ENCODE results near the gene NFE2L3. TPM values are rescaled to one million over a fixed set of nuclear protein-coding genes. Genes with fewer than 3 reads are reported as not detected.
"Not testable (repeated sequence)": the region's sequence is repeated elsewhere in the genome, so short reads cannot be mapped to it uniquely, and the experiment has no call there.

Gene NFE2L3
- total and polyA plus RNA-seq, 4 donors: 0.32 to 1.9 (median 1.3) TPM

DNA sequence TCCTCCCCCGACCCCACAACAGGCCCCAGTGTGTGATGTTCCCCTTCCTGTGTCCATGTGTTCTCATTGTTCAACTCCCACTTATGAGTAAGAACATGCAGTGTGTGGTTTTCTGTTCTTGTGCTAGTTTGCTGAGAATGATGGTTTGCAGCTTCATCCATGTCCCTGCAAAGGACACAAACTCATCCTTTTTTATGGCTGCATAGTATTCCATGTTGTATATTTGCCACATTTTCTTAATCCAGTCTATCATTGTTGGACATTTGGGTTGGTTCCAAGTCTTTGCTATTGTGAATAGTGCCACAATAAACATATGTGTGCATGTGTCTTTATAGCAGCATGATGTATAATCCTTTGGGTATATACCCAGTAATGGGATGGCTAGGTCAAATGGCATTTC lies 11.8 kb downstream of the NFE2L3 start:
- not testable (repeated sequence) for H3K9ac ChIP-seq (ENCODE audit: low read depth in 1 of 2, low read length in 2 of 2); H3K27ac ChIP-seq (ENCODE audit: low read depth in 1 of 2, low read length in 2 of 2); DNase-seq (ENCODE audit: low spot score); H3K4me1 ChIP-seq (ENCODE audit: control insufficient read depth in 4 of 4, insufficient read depth in 4 of 4, low read length in 3 of 4); H3K27me3 ChIP-seq (ENCODE audit: control insufficient read depth in 4 of 4, insufficient read depth in 4 of 4, low read length in 3 of 4); H3K9me3 ChIP-seq (ENCODE audit: control insufficient read depth in 4 of 4, low read length in 3 of 4); H3K4me3 ChIP-seq (ENCODE audit: low read depth in 1 of 3, low read length in 3 of 3); H3K36me3 ChIP-seq (ENCODE audit: control insufficient read depth in 4 of 4, insufficient read depth in 3 of 4, low read depth in 1 of 4, low read length in 3 of 4)
- 42% methylated on average over 1 of the region's 1 CpG for WGBS

DNA sequence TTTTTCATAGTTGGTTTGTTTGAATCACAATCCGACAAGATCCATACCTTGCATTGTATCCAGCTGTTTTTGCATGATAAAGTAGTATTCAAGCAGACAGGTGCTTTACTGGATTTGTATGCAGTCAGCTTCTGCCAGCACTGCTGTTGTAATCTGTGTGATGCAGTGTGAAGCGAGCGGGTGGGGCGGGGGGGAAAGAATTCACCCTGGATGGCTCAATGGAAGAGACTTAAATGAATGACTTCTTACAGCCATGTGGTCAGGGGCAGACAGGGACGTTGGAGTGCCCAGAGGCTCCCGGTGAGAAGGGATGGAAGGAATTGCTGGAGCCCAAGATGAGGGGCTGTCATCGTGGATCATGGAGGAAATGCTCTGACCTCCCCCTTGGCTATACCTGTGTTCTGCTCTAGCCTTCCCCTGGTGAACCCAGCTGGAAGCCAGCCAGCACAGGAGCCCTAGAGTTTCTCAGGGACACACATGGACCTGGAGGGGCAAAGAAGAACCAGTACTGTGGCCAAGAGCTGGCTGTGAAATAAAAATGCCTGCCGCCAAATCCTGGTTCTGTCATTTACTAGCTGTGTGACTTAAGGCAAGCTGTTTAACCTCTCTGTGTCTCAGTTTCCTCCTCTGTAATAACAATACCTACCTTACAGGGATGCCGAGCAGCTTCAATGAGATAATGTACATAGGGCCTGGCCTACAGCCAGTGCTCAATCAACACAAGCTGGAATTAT lies 14.1 kb downstream of the NFE2L3 start:
- no peaks in the 10 kb centered on the region for H3K27me3 ChIP-seq (ENCODE audit: control insufficient read depth in 4 of 4, insufficient read depth in 4 of 4, low read length in 3 of 4)
- no peak for DNase-seq (ENCODE audit: low spot score)
- peaks cover 0 to 4% (median 1%) of the 10 kb centered on the region in 4 donors for H3K4me1 ChIP-seq (ENCODE audit: control insufficient read depth in 4 of 4, insufficient read depth in 4 of 4, low read length in 3 of 4)
- H3K4me3 ChIP-seq (ENCODE audit: low read depth in 1 of 3, low read length in 3 of 3): no peak overlapping the region
- no peaks in the 10 kb centered on the region for H3K9me3 ChIP-seq (ENCODE audit: control insufficient read depth in 4 of 4, low read length in 3 of 4)
- 81% methylated on average over 9 of the region's 9 CpGs for WGBS
- H3K36me3 ChIP-seq (ENCODE audit: control insufficient read depth in 4 of 4, insufficient read depth in 3 of 4, low read depth in 1 of 4, low read length in 3 of 4): no peaks in the 10 kb centered on the region
- TF ChIP-seq FOXA1 (IDR thresholded peaks at IDR 0.05) (no peak), EGR1 (IDR thresholded peaks at IDR 0.05; ENCODE audit: low read depth in 2 of 2) (no peak), JUND (IDR thresholded peaks at IDR 0.05) (no peak), RAD21 (IDR thresholded peaks at IDR 0.05) (no peak), YY1 (IDR thresholded peaks at IDR 0.05) (no peak), HNF4G (IDR thresholded peaks at IDR 0.05) (no peak), GABPA (IDR thresholded peaks at IDR 0.05 in 1 of 2, conservative IDR thresholded peaks at IDR 0.05 in 1 of 2) (no peak), TAF1 (conservative IDR thresholded peaks at IDR 0.05) (no peak)
- TF ChIP-seq, protein P1, sequence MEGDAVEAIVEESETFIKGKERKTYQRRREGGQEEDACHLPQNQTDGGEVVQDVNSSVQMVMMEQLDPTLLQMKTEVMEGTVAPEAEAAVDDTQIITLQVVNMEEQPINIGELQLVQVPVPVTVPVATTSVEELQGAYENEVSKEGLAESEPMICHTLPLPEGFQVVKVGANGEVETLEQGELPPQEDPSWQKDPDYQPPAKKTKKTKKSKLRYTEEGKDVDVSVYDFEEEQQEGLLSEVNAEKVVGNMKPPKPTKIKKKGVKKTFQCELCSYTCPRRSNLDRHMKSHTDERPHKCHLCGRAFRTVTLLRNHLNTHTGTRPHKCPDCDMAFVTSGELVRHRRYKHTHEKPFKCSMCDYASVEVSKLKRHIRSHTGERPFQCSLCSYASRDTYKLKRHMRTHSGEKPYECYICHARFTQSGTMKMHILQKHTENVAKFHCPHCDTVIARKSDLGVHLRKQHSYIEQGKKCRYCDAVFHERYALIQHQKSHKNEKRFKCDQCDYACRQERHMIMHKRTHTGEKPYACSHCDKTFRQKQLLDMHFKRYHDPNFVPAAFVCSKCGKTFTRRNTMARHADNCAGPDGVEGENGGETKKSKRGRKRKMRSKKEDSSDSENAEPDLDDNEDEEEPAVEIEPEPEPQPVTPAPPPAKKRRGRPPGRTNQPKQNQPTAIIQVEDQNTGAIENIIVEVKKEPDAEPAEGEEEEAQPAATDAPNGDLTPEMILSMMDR (IDR thresholded peaks at IDR 0.05; ENCODE audit: low read depth, low read length, missing input control): no peak
- TF ChIP-seq, protein P2, sequence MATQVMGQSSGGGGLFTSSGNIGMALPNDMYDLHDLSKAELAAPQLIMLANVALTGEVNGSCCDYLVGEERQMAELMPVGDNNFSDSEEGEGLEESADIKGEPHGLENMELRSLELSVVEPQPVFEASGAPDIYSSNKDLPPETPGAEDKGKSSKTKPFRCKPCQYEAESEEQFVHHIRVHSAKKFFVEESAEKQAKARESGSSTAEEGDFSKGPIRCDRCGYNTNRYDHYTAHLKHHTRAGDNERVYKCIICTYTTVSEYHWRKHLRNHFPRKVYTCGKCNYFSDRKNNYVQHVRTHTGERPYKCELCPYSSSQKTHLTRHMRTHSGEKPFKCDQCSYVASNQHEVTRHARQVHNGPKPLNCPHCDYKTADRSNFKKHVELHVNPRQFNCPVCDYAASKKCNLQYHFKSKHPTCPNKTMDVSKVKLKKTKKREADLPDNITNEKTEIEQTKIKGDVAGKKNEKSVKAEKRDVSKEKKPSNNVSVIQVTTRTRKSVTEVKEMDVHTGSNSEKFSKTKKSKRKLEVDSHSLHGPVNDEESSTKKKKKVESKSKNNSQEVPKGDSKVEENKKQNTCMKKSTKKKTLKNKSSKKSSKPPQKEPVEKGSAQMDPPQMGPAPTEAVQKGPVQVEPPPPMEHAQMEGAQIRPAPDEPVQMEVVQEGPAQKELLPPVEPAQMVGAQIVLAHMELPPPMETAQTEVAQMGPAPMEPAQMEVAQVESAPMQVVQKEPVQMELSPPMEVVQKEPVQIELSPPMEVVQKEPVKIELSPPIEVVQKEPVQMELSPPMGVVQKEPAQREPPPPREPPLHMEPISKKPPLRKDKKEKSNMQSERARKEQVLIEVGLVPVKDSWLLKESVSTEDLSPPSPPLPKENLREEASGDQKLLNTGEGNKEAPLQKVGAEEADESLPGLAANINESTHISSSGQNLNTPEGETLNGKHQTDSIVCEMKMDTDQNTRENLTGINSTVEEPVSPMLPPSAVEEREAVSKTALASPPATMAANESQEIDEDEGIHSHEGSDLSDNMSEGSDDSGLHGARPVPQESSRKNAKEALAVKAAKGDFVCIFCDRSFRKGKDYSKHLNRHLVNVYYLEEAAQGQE (IDR thresholded peaks at IDR 0.05): no peak
- TF ChIP-seq, protein P3, sequence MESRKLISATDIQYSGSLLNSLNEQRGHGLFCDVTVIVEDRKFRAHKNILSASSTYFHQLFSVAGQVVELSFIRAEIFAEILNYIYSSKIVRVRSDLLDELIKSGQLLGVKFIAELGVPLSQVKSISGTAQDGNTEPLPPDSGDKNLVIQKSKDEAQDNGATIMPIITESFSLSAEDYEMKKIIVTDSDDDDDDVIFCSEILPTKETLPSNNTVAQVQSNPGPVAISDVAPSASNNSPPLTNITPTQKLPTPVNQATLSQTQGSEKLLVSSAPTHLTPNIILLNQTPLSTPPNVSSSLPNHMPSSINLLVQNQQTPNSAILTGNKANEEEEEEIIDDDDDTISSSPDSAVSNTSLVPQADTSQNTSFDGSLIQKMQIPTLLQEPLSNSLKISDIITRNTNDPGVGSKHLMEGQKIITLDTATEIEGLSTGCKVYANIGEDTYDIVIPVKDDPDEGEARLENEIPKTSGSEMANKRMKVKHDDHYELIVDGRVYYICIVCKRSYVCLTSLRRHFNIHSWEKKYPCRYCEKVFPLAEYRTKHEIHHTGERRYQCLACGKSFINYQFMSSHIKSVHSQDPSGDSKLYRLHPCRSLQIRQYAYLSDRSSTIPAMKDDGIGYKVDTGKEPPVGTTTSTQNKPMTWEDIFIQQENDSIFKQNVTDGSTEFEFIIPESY (IDR thresholded peaks at IDR 0.05): no peak
- TF ChIP-seq, protein P4, sequence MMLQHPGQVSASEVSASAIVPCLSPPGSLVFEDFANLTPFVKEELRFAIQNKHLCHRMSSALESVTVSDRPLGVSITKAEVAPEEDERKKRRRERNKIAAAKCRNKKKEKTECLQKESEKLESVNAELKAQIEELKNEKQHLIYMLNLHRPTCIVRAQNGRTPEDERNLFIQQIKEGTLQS (IDR thresholded peaks at IDR 0.05): no peak
- no peak overlapping the region for H3K9ac ChIP-seq (ENCODE audit: low read depth in 1 of 2, low read length in 2 of 2)
- no peak overlapping the region for H3K27ac ChIP-seq (ENCODE audit: low read depth in 1 of 2, low read length in 2 of 2)
